ENCODE data around the gene OR2T11.
"Not testable (repeated sequence)": the region's sequence is repeated elsewhere in the genome, so short reads cannot be mapped to it uniquely, and the experiment has no call there.

Gene OR2T11

GRCh38 chr1:248634991-248635390 lies at the start of gene OR2T11:
TSS of gene OR2T11 (minus strand) at chr1:248635091. CDS start at chr1:248627128, 7,963 bp downstream.
- not testable (repeated sequence) for DNase-seq (ENCODE audit: extremely low read depth, insufficient read length); H3K27me3 ChIP-seq (replicated peaks; ENCODE audit: control insufficient read depth, insufficient read depth, low read length); H3K4me3 ChIP-seq (replicated peaks; ENCODE audit: low read depth, low read length); H3K36me3 ChIP-seq (ENCODE audit: control insufficient read depth, insufficient read depth, low read length)

GRCh38 chr1:248681651-248682050 lies 46.8 kb upstream of the OR2T11 start:
- DNase-seq (ENCODE audit: extremely low read depth, insufficient read length) = no peak
- no peak overlapping the region for H3K4me3 ChIP-seq (replicated peaks; ENCODE audit: low read depth, low read length)
- H3K36me3 ChIP-seq (ENCODE audit: control insufficient read depth, insufficient read depth, low read length) = no peaks in the 10 kb centered on the region
- no peaks in the 10 kb centered on the region for H3K27me3 ChIP-seq (replicated peaks; ENCODE audit: control insufficient read depth, insufficient read depth, low read length)
- TF ChIP-seq CTCF (IDR thresholded peaks at IDR 0.05; ENCODE audit: insufficient read depth, low read length, poor library complexity, severe bottlenecking) = no peak

GRCh38 chr1:248670003-248670402 lies 35.1 kb upstream of the OR2T11 start:
- DNase-seq (ENCODE audit: extremely low read depth, insufficient read length) = no peak
- Histone ChIP-seq H3K36me3 (ENCODE audit: control insufficient read depth, insufficient read depth, low read length) (no peaks in the 10 kb centered on the region), H3K27me3 (replicated peaks; ENCODE audit: control insufficient read depth, insufficient read depth, low read length) (no peaks in the 10 kb centered on the region), H3K4me3 (replicated peaks; ENCODE audit: low read depth, low read length) (no peak overlapping the region)
- TF ChIP-seq CTCF (IDR thresholded peaks at IDR 0.05; ENCODE audit: insufficient read depth, low read length, poor library complexity, severe bottlenecking) = no peak

GRCh38 chr1:248663453-248664328 lies 28.8 kb upstream of the OR2T11 start:
- not testable (repeated sequence) for H3K4me3 ChIP-seq (replicated peaks; ENCODE audit: low read depth, low read length); H3K36me3 ChIP-seq (ENCODE audit: control insufficient read depth, insufficient read depth, low read length); H3K27me3 ChIP-seq (replicated peaks; ENCODE audit: control insufficient read depth, insufficient read depth, low read length); DNase-seq (ENCODE audit: extremely low read depth, insufficient read length)

- DNase-seq (ENCODE audit: extremely low read depth, insufficient read length); H3K27me3 ChIP-seq (replicated peaks; ENCODE audit: control insufficient read depth, insufficient read depth, low read length); H3K4me3 ChIP-seq (replicated peaks; ENCODE audit: low read depth, low read length); H3K36me3 ChIP-seq (ENCODE audit: control insufficient read depth, insufficient read depth, low read length): not testable (repeated sequence)
Observed at GRCh38 chr1:248656797-248657196, 21.9 kb upstream of the OR2T11 start.

- not testable (repeated sequence) for H3K36me3 ChIP-seq (ENCODE audit: control insufficient read depth, insufficient read depth, low read length); DNase-seq (ENCODE audit: extremely low read depth, insufficient read length); H3K4me3 ChIP-seq (replicated peaks; ENCODE audit: low read depth, low read length); H3K27me3 ChIP-seq (replicated peaks; ENCODE audit: control insufficient read depth, insufficient read depth, low read length)
Observed at GRCh38 chr1:248655354-248655753, 20.5 kb upstream of the OR2T11 start, which contains the start of gene OR2T27. TSS of gene OR2T27 (minus strand) at chr1:248655528. CDS start at chr1:248650884, 4,644 bp downstream.

GRCh38 chr1:248648770-248649536 lies 14.1 kb upstream of the OR2T11 start:
- H3K36me3 ChIP-seq (ENCODE audit: control insufficient read depth, insufficient read depth, low read length); H3K4me3 ChIP-seq (replicated peaks; ENCODE audit: low read depth, low read length); H3K27me3 ChIP-seq (replicated peaks; ENCODE audit: control insufficient read depth, insufficient read depth, low read length); DNase-seq (ENCODE audit: extremely low read depth, insufficient read length): not testable (repeated sequence)

- not testable (repeated sequence) for DNase-seq (ENCODE audit: extremely low read depth, insufficient read length); H3K27me3 ChIP-seq (replicated peaks; ENCODE audit: control insufficient read depth, insufficient read depth, low read length); H3K4me3 ChIP-seq (replicated peaks; ENCODE audit: low read depth, low read length)
Observed at GRCh38 chr1:248645178-248645577, 10.3 kb upstream of the OR2T11 start, which contains the start of gene OR2T35. TSS of gene OR2T35 (minus strand) at chr1:248645278. CDS start at chr1:248639258, 6,020 bp downstream.

GRCh38 chr1:248642971-248643651 lies 8.2 kb upstream of the OR2T11 start:
- not testable (repeated sequence) for H3K27me3 ChIP-seq (replicated peaks; ENCODE audit: control insufficient read depth, insufficient read depth, low read length); H3K4me3 ChIP-seq (replicated peaks; ENCODE audit: low read depth, low read length); H3K36me3 ChIP-seq (ENCODE audit: control insufficient read depth, insufficient read depth, low read length); DNase-seq (ENCODE audit: extremely low read depth, insufficient read length)

More at GRCh38 chr1:248645178-248645577, 10.3 kb upstream of the OR2T11 start, which contains the start of gene OR2T35:
- H3K36me3 ChIP-seq (ENCODE audit: control insufficient read depth, insufficient read depth, low read length) = not testable (repeated sequence)

- H3K27me3 ChIP-seq (replicated peaks; ENCODE audit: control insufficient read depth, insufficient read depth, low read length); H3K4me3 ChIP-seq (replicated peaks; ENCODE audit: low read depth, low read length); H3K36me3 ChIP-seq (ENCODE audit: control insufficient read depth, insufficient read depth, low read length); DNase-seq (ENCODE audit: extremely low read depth, insufficient read length): not testable (repeated sequence)
Observed at GRCh38 chr1:248641583-248641982, 6.7 kb upstream of the OR2T11 start.

- DNase-seq (ENCODE audit: extremely low read depth, insufficient read length); H3K4me3 ChIP-seq (replicated peaks; ENCODE audit: low read depth, low read length); H3K27me3 ChIP-seq (replicated peaks; ENCODE audit: control insufficient read depth, insufficient read depth, low read length); H3K36me3 ChIP-seq (ENCODE audit: control insufficient read depth, insufficient read depth, low read length): not testable (repeated sequence)
Observed at GRCh38 chr1:248640906-248641305, 6.0 kb upstream of the OR2T11 start.
